T-helper 1 cell (primary cell): ENCODE data around the gene DRC7.
"Not testable (repeated sequence)": the region's sequence is repeated elsewhere in the genome, so short reads cannot be mapped to it uniquely, and the experiment has no call there.

Experiments used
- DNase-seq, 5 donors: peaks; one replicate each; pipeline ENCODE4 v3.0.0-alpha.2; 2012 to 2020

DRC7 gene

GRCh38 chr16:57696240-57696639, 1.6 kb downstream of the DRC7 start:
- DNase-seq, result no peak

DNA sequence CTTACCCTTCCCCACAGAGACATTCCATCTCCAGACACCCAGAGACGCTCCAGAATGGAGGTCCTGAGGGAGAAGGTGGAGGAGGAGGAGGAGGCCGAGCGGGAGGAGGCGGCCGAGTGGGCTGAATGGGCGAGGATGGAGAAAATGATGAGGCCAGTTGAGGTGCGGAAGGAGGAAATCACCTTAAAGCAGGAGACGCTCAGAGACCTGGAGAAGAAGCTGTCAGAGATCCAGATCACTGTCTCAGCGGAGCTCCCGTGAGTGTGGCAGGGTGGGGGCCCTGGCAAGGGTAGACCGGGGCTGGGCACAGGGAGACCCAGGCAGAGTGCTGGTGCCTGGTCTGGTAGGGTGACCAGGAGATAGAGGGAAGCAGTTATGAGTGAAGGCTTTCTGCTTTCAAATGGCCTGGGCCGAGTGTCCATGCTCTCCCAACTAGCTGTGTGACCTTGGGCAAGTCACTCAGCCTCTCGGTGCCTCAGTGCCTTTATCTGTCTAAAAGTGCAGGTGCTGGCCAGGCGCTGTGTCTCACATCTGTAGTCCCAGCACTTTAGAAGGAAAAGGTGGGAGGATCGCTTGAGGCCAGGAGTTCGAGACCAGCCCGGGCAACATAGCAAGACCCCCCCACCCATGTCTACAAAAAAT, 3.4 kb downstream of the DRC7 start:
- DNase-seq, result no peak

- no peak for DNase-seq
Observed at GRCh38 chr16:57698812-57699405, 4.3 kb downstream of the DRC7 start.

GRCh38 chr16:57699481-57699880, 4.9 kb downstream of the DRC7 start:
- no peak for DNase-seq

DNA sequence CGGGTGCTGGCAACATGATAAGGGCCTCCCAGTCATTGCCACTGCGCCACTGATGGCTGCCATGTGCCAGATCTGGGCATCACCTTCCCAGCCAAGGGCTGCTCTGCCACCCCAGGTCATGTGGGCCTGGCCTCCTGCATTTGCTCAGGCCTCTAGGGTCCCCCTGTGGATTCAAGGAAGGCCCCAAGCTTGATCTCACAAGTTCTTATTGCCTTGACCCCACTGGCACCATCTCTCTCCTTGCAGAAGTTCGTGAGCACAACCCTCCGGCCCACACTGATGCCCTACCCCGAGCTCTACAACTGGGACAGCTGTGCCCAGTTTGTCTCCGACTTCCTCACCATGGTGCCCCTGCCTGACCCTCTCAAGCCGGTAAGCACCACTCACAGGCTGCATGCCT, 5.3 kb downstream of the DRC7 start:
- no peak for DNase-seq

GRCh38 chr16:57700781-57701551, 6.4 kb downstream of the DRC7 start:
- no peak for DNase-seq

DNA sequence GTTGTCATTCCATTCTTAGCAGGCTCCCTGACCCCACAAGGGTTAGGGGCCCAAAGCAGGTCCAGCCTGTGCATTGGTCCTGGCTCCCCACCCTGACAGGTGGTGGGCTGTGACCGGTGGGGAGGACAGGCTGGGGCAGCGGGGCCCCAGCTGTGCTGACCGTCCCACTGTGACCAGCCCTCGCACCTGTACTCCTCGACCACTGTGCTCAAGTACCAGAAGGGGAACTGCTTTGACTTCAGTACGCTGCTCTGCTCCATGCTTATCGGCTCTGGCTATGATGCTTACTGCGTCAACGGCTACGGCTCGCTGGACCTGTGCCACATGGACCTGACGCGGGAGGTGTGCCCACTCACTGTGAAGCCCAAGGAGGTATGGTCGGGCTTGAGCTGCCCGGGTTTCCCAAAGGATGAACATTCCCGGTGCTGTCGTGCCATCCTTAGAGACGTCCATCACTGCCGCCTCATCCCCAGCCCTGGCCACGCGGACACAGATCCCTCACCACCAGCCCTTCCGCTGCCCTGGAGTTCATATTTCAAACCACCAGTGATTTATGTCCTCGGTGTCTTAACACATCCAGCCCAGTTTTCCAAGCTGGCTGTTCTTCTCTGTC, 7.3 kb downstream of the DRC7 start:
- no peak for DNase-seq

GRCh38 chr16:57703416-57704010, 8.9 kb downstream of the DRC7 start:
- DNase-seq, result no peak

DNA sequence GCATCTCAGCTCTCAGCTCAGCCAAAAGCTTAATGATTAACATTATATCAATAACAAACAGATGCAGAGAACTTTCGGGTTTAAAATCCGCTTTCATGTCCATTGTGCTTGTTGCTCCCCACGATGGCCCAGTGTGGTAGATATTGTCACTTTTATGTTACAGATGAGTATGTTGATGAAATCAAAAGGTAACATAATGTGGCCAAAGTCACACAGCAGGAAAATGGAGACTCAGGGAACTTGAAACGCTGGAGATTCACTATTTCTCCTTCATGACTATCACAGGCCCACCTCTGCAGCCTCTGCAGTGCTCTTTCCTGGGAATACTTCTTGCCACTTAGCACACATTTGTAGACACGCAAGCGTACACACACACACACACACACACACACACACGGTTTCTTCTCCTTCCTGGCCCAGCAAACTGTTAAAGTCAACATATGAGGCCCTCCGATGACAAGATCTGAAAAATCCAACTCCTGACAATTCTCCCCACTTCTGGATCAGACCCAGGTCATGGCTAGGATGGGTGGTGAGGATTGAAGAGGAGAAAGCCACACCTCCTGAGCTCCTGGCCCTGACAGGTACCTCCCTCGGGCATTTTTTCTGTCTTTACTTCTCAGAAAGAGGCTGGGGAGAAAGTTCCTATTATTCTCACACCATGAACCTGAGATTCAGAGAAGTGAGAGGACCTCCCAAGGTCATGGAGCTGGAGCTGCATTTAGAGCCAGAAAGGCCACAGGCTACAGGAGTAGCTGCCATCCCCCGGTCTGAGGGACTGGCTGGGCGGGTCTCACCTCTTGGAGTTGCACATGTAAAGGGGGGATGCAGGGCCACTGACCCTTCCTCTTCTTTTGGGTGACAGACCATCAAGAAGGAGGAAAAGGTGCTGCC, 9.7 kb downstream of the DRC7 start:
- no peak for DNase-seq

DNA sequence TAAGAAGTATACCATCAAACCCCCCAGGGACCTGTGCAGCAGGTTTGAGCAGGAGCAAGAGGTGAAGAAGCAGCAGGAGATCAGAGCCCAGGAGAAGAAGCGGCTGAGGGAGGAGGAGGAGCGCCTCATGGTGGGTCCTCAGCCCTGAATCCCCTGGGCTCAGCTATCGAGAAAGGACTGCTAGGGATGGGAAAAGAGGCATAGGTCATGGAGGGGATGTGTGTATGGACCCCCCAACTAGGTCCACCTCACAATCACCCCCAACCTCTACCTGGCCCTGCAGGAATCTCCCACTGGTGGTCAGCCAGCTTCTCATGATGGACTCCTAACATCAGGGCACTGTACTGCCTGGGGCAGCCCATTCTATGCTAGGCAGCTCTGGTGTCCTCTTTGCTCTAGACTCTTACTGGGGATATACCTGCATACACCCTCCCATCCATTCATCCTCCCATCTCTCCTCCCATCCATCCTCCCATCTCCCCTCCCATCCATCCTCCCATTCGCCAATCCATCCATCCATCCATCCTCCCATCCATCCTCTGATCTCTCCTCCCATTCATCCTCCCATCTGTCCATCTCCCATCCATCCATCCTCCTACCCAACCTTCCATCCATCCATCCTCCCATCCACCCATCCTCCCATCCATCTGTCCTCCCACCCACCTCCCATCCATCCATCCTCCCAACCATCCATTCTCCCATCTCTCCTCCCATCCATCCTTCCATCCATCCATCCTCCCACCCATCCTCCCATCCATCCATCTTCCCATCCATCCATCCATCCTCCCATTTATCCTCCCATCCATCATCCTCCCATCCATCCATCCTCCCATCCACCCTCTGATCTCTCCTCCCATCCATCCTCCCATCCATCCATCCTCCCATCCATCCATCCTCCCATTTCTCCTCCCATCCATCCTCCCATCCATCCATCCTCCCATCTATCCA, 10.6 kb downstream of the DRC7 start:
- no peak for DNase-seq

DNA sequence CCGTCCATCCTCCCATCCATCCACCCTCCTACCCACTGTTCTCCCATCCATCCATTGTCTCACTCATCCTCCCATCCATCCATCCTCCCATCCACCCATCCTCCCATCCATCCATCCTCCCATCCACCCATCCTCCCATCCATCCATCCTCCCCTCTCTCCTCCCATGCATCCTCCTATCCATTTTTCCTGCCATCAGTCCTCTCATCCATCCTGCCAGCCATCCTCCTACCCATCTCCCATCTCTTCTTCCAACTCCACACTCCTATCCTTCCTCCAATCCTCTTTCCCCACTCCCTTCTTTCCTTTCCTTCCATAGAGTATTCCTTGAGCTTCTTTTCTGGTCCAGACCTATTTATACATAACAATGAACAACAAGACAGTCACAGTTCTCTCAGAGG, 12.1 kb downstream of the DRC7 start:
- no peak for DNase-seq

GRCh38 chr16:57707331-57707730, 12.7 kb downstream of the DRC7 start:
- DNase-seq, result no peak

DNA sequence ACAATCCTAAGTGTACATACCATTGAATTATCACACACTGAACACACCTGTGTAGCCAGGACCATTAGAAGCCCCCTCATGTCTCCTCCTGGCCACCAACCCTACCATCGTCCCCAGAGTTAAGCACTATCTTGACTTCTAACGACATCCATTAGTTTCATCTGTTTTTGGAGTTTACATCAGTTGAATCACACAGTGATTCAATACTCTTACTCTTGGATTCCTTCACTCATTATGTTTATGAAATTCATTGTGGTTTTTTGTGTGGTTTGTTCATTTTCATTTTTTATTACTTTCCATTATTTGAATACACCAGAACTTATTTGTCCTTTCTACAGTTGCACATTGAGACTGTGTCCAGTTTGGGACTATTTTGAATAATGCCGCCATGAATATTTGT, 13.6 kb downstream of the DRC7 start:
- no peak for DNase-seq

DNA sequence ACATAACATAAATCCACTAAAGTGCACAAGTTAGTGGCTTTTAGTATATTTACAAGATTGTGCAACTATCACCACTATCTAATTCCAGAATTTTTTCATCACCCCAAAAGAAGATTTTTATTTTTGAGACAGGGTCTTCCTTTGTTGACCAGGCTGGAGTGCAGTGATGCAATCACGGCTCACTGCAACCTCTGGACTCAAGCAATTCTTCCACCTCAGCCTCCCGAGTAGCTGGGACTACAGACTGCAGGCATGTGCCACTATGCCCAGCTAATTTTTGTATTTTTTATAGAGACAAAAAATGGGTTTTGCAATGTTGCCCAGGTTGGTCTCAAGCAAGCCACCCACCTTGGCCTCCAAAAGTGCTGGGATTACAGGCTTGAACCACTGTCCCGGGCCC, 15.1 kb downstream of the DRC7 start:
- no peak for DNase-seq

GRCh38 chr16:57711346-57711745, 16.7 kb downstream of the DRC7 start:
- DNase-seq, result no peak

DNA sequence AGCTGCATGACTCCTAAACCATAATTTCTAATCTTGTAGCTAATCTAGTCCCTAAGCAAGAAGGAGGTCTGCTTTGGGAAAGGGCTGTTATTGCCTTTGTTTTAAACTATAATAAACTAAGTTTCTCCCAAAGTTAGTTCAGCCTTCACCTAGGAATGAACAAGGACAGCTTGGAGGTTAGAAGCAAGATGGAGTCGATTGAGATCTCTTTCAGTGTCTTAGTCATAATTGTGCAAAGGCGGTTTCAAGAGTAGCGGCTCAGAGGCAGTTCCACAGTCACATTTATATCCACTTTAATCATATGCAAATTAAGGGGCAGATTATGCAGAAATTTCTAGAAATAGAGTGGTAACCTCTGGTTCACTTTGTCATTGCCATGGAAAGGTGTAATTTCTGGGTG, 17.4 kb downstream of the DRC7 start:
- no peak for DNase-seq

DNA sequence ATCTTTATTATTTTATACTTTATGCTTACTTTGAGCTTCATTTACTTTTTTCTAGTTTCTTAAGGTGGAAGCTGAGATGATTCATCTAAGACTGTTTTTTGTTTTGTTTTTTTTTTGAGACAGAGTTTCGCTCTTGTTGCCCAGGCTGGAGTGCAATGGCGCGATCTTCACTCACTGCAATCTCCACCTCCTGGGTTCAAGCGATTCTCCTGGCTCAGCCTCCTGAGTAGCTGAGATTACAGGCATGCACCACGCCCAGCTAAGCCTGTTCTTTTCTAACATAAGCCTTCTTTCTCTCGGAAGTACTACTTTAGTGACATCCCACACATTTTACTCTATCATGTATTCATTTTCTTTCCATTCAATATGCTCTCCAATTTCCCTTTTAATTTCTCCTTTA, 18.0 kb downstream of the DRC7 start:
- not testable (repeated sequence) for DNase-seq

- no peak for DNase-seq
Observed at GRCh38 chr16:57713596-57713995, 19.0 kb downstream of the DRC7 start.

DNA sequence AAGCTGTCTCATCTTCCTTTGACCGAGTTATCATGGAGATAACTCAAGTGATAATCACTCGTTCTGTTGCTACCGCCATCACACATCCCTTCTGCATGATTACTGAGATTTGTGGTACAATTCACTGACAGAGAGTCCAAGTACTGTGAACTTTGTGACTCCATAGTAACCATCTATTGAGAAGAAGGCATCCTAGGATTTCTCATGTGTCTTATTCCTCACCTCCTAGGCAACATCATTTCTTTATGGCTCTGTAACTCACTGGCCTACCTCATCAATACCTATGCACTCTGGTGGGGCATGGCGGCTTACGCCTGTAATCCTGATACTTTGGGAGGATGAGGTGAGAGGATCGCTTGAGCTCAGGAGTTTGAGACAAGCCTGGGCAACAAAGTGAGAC, 19.4 kb downstream of the DRC7 start:
- DNase-seq, result no peak

DNA sequence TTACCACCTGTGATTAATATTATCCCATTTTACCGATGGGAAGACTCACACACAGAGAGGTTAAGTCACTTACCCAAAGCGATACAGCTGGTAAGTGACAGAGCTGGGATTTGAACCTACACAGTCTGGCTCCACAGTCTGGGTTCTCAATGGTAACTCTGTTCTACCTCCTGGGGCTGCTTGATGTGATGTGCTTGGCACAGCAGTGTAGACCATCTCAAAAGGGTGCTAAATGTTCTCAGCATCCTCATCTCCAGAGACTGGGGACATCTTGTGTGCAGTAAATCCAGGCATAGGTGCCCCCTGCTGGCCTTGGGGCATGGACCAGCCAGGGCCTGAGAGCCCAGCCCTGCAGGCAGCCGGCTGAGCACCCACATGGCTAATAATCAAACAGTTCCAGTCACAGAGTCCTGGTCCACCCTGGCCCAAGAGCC, 25.6 kb downstream of the DRC7 start:
- DNase-seq, result peak in 1 of 5 donors; percentile 67
